ENCODE data around the gene GPRASP2.

The GPRASP2 gene

GRCh38 chrX:102744307-102744706 lies 32.1 kb downstream of the GPRASP2 start:
- DNase-seq: no peak

GRCh38 chrX:102745513-102745856 lies 33.2 kb downstream of the GPRASP2 start:
- DNase-seq: peak in 6 of 56 donors; percentile 3 to 26 (median 12)

- peak in 28 of 56 donors; percentile 0 to 38 (median 8) for DNase-seq
Measured at GRCh38 chrX:102745857-102746584, 33.8 kb downstream of the GPRASP2 start.

- DNase-seq: no peak
Measured at GRCh38 chrX:102765217-102765616, 53.0 kb downstream of the GPRASP2 start.

- DNase-seq: no peak
Measured at GRCh38 chrX:102765809-102766208, 53.6 kb downstream of the GPRASP2 start.

GRCh38 chrX:102767287-102767686 lies 55.0 kb downstream of the GPRASP2 start:
- no peak for DNase-seq
